GM19455 (cell line): ENCODE measurements around the gene IL26.

ENCODE experiments used
- ATAC-seq: cut with Tn5 transposase; IDR thresholded peaks from one replicate; pipeline ENCODE4 v1.9.1; 2021; ENCODE audit not compliant: unreplicated experiment

Gene IL26

DNA sequence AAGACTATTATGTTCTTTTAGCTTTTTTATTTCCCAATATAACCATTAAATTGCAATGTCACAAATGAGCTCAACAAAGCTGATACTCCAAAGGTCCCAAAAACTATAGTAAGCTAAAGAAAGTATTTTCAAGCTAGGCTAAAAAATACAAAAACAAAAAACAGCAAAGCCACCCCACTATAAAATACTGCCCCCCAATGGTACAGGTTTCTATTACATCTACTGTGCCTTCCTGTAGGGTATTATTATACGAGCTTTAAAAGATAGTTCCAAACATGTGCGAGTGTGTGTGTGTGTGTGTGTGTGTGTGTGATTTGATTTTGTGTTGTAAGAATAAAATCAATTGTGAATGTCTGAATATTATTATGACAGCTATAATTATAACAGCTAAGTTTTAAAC lies 67.2 kb downstream of the IL26 start:
- ATAC-seq = no peak

DNA sequence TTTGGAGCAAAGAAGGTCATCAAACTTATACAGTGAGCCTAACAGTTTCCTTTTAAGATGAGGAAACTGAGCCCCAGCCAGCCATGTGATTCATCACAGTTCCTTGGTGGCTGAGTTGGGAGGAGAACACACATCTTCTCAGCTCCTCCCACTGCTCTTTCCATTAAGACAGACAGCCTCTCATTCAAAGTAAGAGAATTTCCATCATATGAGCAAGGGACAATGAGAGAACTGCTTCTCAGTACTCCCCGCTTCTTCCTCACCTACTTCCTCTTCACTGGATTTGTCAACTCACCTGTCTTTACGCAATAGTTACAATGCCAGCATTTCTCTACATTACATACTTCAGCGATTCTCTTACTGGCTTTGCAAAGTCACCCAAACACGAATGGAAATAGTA lies 68.2 kb downstream of the IL26 start:
- ATAC-seq = no peak

DNA sequence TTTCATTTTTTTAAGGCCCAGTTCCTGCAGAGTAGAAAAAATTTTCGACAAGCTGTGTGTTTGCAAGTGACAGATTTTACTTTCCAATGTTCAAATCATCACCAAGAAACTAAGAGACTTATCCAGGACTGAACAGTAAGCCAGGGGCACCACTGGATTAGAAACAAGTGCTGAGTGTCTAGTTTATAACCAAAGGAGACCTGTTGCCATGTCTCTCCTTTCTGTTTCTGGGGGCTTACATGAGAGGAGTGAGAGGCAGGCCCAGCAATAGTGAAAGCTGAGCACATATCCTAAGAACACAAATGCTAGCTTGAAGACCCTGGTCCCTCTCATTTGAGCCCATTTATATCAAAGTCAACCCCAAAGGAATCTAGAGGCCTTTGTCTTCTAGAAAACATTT lies 69.0 kb downstream of the IL26 start:
- no peak for ATAC-seq

DNA sequence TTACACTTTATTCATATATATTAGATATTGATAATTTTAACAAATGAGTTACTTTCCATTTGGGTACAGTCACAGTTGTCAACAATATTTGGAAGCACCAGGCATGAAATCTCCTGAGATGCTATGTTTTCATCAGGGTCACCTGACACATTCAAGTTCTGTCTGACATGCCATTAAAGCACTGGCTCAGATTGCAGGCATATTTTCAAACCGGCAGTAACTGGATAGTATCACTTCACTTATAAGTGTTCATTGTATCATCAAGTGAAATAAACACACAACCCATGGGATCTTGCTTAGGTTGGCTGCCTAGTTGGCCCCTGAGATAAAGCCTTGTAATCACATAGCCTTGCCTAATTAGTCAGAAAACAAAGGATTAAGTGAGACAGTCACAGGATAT lies 70.8 kb downstream of the IL26 start:
- no peak for ATAC-seq
